Common myeloid progenitor, CD34-positive (primary cell): Measurements from ENCODE around the gene PLXNB1.

Source experiments
- CTCF ChIA-PET: fragments of 350-600 bp; sonication (Branson Sonifier 250); formaldehyde crosslinking; loops from one replicate; lab custom pipeline; 2021; ENCODE audit warnings: antibody characterized with exemption; lab: Charles Lee
- POLR2A ChIA-PET: fragments of 350-600 bp; sonication (Branson Sonifier 250); formaldehyde crosslinking; loops from one replicate; lab custom pipeline; 2021; ENCODE audit warnings: antibody characterized with exemption; lab: Charles Lee
- DNase-seq, 3 donors: peaks; one replicate each; pipeline versions ENCODE4 v3.0.0 to v3.0.0-alpha.2; 2013
- H3K27ac ChIP-seq, 2 experiments: 1 replicate in 1 of 2; 2 replicates in 1 of 2; pipeline ENCODE4 v1.7.0; 2013; ENCODE audit warnings: inconsistent platforms in 2 of 2, low read length in 2 of 2, mild to moderate bottlenecking in 2 of 2, low read depth in 1 of 2, moderate library complexity in 1 of 2; ENCODE audit not compliant: severe bottlenecking in 2 of 2, insufficient read depth in 1 of 2, poor library complexity in 1 of 2
- H3K27me3 ChIP-seq, 5 experiments: replicated peaks in 2 of 5; 1 replicate in 3 of 5; 2 replicates in 2 of 5; pipeline versions ENCODE4 v1.6.1 to v1.7.0; 2013; ENCODE audit warnings: low read length in 4 of 5, mild to moderate bottlenecking in 2 of 5, moderate library complexity in 2 of 5, inconsistent platforms in 1 of 5; ENCODE audit not compliant: insufficient read depth in 5 of 5, control insufficient read depth in 4 of 5
- H3K36me3 ChIP-seq, 4 experiments: 1 replicate in 2 of 4; 2 replicates in 2 of 4; pipeline versions ENCODE4 v1.6.1 to v1.7.0; 2013; ENCODE audit warnings: low read length in 3 of 4, control low read depth in 1 of 4, mild to moderate bottlenecking in 1 of 4; ENCODE audit not compliant: control insufficient read depth in 4 of 4, insufficient read depth in 4 of 4
- H3K4me1 ChIP-seq, 4 experiments: 1 replicate in 3 of 4; 2 replicates in 1 of 4; pipeline versions ENCODE4 v1.6.1 to v1.7.1; 2013; ENCODE audit warnings: low read length in 3 of 4, mild to moderate bottlenecking in 3 of 4, control low read depth in 1 of 4, inconsistent platforms in 1 of 4, moderate library complexity in 1 of 4; ENCODE audit not compliant: control insufficient read depth in 4 of 4, insufficient read depth in 4 of 4; ENCODE audit errors: control extremely low read depth in 1 of 4
- H3K4me3 ChIP-seq, 7 experiments: 1 replicate in 4 of 7; 2 replicates in 3 of 7; pipeline versions ENCODE4 v1.5.1 to v1.7.0; 2013; ENCODE audit warnings: mild to moderate bottlenecking in 7 of 7, low read length in 6 of 7, moderate library complexity in 6 of 7, inconsistent platforms in 2 of 7, low read depth in 2 of 7, control low read depth in 1 of 7; ENCODE audit not compliant: insufficient read depth in 4 of 7, control insufficient read depth in 1 of 7; ENCODE audit errors: extremely low read depth in 1 of 7
- H3K9me3 ChIP-seq, 5 experiments: 1 replicate in 4 of 5; 2 replicates in 1 of 5; pipeline versions ENCODE4 v1.6.1 to v1.7.1; 2013; ENCODE audit warnings: low read length in 4 of 5, mild to moderate bottlenecking in 2 of 5, inconsistent platforms in 1 of 5, low read depth in 1 of 5, moderate library complexity in 1 of 5; ENCODE audit not compliant: control insufficient read depth in 4 of 5, insufficient read depth in 2 of 5; ENCODE audit errors: control extremely low read depth in 1 of 5
- WGBS: methylation state at CpG from one replicate; pipeline ENCODE4 v1.1.5; 2013; ENCODE audit not compliant: insufficient coverage; 5-methylcytosine and 5-hydroxymethylcytosine counted together

The PLXNB1 gene

DNA sequence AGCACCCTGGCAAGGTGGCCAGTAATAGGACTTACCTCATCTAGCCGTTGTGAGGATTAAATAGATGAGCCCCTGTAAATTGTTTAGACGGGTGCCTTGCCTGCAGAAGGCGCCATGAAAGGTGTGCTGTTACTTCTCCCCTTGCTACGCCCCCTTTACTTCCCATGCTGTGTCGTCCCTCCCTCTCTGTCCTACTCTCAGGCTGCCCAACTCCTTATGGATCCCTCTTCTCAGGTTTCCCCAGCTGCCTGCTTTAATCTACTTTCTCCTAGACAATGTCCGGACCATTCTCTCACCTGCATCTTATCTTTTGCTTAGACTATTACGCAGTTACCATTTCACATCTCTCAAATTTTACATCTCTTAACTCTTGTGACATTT is 59.6 kb downstream of the PLXNB1 start:
- DNase-seq: no peak
- no peaks in the 10 kb centered on the region for H3K36me3 ChIP-seq
- ChIA-PET CTCF (no interaction called here), POLR2A (no interaction called here)
- H3K27me3 ChIP-seq: no peaks in the 10 kb centered on the region
- no peaks in the 10 kb centered on the region for H3K4me1 ChIP-seq
- H3K9me3 ChIP-seq: no peaks in the 10 kb centered on the region
- H3K4me3 ChIP-seq: no peak overlapping the region
- WGBS: 92% methylated on average over 6 of the region's 7 CpGs
- no peak overlapping the region for H3K27ac ChIP-seq

DNA sequence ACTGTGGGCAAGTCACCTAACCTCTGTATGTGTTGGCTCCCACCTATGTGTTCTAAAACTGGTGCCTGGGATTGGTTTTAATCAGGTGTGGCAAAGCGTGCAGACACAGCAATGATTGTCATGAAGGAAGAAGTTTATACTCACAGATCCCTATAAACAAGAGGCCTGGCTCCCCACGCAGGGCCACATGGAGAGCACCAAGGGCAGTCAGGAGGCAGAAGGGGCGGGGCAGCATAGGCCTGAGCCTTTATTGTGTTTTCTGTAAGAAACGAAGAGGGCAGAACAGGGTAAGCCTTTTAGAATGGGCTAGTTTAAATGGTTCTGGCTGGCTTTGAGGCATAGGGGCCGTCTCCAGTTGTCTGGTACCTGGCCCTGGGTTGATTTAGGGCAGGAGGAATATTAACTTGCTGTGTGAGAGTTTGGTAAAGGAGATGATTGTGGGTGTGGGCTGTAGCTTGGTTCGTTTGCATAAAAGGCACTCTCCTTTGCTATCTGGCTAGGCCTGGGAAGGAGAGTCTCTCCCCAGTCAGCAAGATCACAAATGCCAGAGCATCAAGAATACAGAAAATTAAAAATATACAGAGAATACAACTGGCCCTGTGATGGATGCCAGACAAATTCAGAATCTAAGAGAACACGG is 60.1 kb downstream of the PLXNB1 start:
- Histone ChIP-seq H3K4me3 (no peak overlapping the region), H3K36me3 (no peaks in the 10 kb centered on the region), H3K4me1 (no peaks in the 10 kb centered on the region), H3K27me3 (no peaks in the 10 kb centered on the region), H3K27ac (no peak overlapping the region), H3K9me3 (no peaks in the 10 kb centered on the region)
- ChIA-PET POLR2A (no interaction called here), CTCF (no interaction called here)
- no peak for DNase-seq
- WGBS: 98% methylated on average over 4 of the region's 7 CpGs

DNA sequence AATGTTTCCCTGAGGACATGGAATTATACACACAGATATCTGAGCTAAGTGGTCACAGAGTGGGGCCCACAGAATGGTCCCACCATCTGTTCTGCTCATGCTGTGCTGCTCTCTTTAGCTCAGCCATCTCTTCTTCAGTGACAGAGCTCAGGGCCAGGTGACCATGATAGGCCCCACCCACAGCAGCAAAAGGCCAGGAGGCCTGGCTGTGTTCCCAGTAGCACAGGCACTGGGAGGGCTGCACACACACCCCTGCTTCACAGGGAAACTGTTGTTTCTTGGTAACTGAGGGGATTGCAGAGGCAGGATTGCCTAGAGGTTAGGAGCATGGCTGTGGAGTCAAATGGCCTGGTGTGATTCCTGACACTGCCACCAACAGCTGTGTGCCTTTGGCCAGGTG is 62.7 kb downstream of the PLXNB1 start:
- POLR2A ChIA-PET: no interaction called here
- CTCF ChIA-PET: interaction anchor here (1.0 to 1.8 kb wide), 3 partner anchors 34 to 69 kb away, joined by 3 to 6 read pairs (median 4); no protein-coding TSS in a partner anchor
- peaks cover 0 to 6% (median 0%) of the 10 kb centered on the region in 5 experiments for H3K9me3 ChIP-seq
- H3K27me3 ChIP-seq: no peaks in the 10 kb centered on the region
- DNase-seq: no peak
- H3K4me3 ChIP-seq: no peak overlapping the region
- no peaks in the 10 kb centered on the region for H3K36me3 ChIP-seq
- H3K27ac ChIP-seq: no peak overlapping the region
- H3K4me1 ChIP-seq: no peaks in the 10 kb centered on the region

DNA sequence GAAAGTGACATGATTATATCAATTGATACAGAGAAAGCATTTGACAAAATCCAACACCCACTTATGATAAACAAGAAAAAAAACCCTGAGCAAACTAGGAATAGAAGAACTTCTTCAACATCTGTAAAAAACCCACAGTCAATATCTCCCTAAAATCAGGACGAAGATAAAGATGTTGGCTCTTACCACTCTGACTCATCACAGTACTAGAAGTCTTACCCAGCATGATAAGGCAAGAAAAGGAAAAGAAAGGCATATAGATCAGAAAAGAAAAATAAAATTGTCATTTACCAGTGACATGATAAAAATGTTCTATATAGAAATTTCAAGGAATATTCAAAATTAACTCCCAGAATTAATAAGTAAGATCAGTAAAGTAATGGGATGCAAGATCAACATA is 65.0 kb downstream of the PLXNB1 start:
- Histone ChIP-seq H3K9me3 (peaks cover 0 to 11% (median 1%) of the 10 kb centered on the region in 5 experiments), H3K36me3 (no peaks in the 10 kb centered on the region), H3K27ac (no peak overlapping the region), H3K4me1 (no peaks in the 10 kb centered on the region), H3K27me3 (no peaks in the 10 kb centered on the region), H3K4me3 (no peak overlapping the region)
- peak in 1 of 3 donors; percentile 7 for DNase-seq
- CTCF ChIA-PET: no interaction called here
- POLR2A ChIA-PET: interaction anchor here (0.7 kb wide), 1 partner anchor 31 kb away, joined by 4 read pairs; no protein-coding TSS in a partner anchor
- no CpG with 5 or more reads among the region's 1 CpG for WGBS

DNA sequence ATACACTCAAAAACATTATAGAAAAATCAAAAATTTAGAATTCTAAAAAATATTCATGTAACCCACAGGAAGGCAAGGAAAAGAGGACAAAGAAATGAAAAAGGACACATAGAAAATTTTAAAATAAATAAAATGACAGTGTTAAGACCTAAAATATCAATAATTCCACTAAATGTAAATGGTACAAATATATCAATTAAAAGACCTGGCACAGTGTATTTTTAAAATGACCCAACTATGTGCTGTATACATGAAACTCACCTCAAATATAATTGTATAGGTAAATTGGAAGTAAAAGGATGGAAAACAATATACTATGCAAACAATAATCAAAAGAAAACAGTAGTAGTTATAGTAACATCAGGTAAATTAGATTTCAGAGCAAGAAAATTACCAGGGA is 68.0 kb downstream of the PLXNB1 start:
- POLR2A ChIA-PET: no interaction called here
- no peak overlapping the region for H3K27ac ChIP-seq
- H3K27me3 ChIP-seq: no peaks in the 10 kb centered on the region
- no peaks in the 10 kb centered on the region for H3K36me3 ChIP-seq
- no peak for DNase-seq
- no peak overlapping the region for H3K4me3 ChIP-seq
- peaks cover 1 to 21% (median 11%) of the 10 kb centered on the region in 5 experiments for H3K9me3 ChIP-seq
- no peaks in the 10 kb centered on the region for H3K4me1 ChIP-seq
- CTCF ChIA-PET: no interaction called here

DNA sequence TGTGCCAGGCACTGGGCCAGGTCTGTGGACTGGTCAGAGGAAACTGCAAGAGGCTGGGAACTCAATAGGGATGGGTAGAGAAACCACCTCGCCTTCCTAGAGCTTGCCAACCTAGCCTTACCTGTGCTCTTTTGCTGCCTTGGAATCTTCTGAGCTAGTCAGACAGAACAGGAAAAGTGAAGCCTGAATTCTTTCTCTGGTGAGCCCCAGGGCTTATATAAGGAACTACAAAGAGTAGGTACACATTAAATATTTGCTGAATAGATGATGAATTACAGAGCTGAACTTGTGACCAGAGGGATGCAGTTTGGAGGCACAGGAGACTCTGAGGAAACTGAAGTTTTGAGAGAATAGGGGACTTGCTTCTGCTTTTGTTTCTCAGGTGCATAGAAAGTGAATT is 73.5 kb downstream of the PLXNB1 start:
- H3K4me1 ChIP-seq: no peaks in the 10 kb centered on the region
- H3K36me3 ChIP-seq: no peaks in the 10 kb centered on the region
- ChIA-PET POLR2A (no interaction called here), CTCF (no interaction called here)
- no peak overlapping the region for H3K27ac ChIP-seq
- no peak for DNase-seq
- H3K4me3 ChIP-seq: no peak overlapping the region
- H3K9me3 ChIP-seq: peaks cover 1 to 16% (median 12%) of the 10 kb centered on the region in 5 experiments
- no peaks in the 10 kb centered on the region for H3K27me3 ChIP-seq
- WGBS: 100% methylated on average over 1 of the region's 1 CpG

DNA sequence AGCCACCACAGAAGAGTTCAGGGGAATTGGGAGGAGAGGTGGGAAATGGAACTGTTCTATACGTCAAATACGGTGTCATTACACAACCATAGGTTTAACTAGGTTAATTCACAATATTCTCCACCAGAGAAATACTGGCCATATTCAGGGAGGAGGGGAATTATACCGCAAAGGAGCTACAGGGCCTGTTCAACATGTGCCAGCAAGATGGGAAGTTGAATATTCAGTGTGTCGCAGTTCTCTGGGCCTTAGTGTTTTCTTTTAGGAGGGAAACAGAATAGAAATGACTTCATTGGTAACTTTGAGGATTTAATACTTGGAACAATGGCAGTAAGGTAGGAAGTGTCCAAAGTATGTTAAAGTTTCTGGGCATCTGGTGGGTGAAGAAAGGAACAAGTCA is 75.9 kb downstream of the PLXNB1 start:
- ChIA-PET POLR2A (no interaction called here), CTCF (no interaction called here)
- Histone ChIP-seq H3K36me3 (no peaks in the 10 kb centered on the region), H3K27ac (no peak overlapping the region), H3K27me3 (peaks cover 0 to 4% (median 0%) of the 10 kb centered on the region in 5 experiments), H3K4me3 (no peak overlapping the region), H3K9me3 (peaks cover 0 to 14% (median 12%) of the 10 kb centered on the region in 5 experiments), H3K4me1 (no peaks in the 10 kb centered on the region)
- 100% methylated on average over 2 of the region's 4 CpGs for WGBS
- DNase-seq: no peak
